Measurements from ENCODE around the gene PCBD2.
"Not testable (repeated sequence)": the region's sequence is repeated elsewhere in the genome, so short reads cannot be mapped to it uniquely, and the experiment has no call there.

Gene PCBD2

DNA sequence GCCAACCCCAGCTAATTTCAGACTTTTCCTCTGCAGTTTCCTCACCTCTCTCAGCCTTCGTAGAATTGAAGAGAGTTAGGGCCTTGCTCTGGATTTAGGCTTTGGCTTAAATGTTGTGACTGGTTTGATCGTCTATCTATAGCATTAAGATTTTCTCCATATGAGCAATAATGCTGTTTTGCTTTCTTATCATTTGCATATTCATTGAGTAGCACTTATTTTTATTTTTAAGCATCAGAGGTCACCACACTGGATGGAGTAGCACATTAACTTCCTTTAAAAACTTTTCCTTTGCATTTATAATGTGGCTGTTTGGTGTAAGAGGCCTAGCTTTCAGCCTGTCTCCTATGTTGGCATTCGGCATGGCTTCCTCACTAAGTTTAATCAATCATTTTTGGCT lies 12.6 kb upstream of the PCBD2 start:
- no peak overlapping the region for H3K27ac ChIP-seq
- TF ChIP-seq ZFX (IDR thresholded peaks at IDR 0.05), result no peak
- TF ChIP-seq, protein P1, sequence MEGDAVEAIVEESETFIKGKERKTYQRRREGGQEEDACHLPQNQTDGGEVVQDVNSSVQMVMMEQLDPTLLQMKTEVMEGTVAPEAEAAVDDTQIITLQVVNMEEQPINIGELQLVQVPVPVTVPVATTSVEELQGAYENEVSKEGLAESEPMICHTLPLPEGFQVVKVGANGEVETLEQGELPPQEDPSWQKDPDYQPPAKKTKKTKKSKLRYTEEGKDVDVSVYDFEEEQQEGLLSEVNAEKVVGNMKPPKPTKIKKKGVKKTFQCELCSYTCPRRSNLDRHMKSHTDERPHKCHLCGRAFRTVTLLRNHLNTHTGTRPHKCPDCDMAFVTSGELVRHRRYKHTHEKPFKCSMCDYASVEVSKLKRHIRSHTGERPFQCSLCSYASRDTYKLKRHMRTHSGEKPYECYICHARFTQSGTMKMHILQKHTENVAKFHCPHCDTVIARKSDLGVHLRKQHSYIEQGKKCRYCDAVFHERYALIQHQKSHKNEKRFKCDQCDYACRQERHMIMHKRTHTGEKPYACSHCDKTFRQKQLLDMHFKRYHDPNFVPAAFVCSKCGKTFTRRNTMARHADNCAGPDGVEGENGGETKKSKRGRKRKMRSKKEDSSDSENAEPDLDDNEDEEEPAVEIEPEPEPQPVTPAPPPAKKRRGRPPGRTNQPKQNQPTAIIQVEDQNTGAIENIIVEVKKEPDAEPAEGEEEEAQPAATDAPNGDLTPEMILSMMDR (conservative IDR thresholded peaks at IDR 0.05), result no peak

GRCh38 chr5:134892926-134893325 lies 12.0 kb upstream of the PCBD2 start:
- no peak for TF ChIP-seq ZFX (IDR thresholded peaks at IDR 0.05)
- TF ChIP-seq, protein P1 (conservative IDR thresholded peaks at IDR 0.05), result no peak

GRCh38 chr5:134893748-134894505 lies 11.0 kb upstream of the PCBD2 start:
- no peak overlapping the region for H3K27ac ChIP-seq
- TF ChIP-seq, protein P1 (conservative IDR thresholded peaks at IDR 0.05), result no peak
- no peak for TF ChIP-seq ZFX (IDR thresholded peaks at IDR 0.05)

More at GRCh38 chr5:134892926-134893325, 12.0 kb upstream of the PCBD2 start:
- no peak overlapping the region for H3K27ac ChIP-seq

DNA sequence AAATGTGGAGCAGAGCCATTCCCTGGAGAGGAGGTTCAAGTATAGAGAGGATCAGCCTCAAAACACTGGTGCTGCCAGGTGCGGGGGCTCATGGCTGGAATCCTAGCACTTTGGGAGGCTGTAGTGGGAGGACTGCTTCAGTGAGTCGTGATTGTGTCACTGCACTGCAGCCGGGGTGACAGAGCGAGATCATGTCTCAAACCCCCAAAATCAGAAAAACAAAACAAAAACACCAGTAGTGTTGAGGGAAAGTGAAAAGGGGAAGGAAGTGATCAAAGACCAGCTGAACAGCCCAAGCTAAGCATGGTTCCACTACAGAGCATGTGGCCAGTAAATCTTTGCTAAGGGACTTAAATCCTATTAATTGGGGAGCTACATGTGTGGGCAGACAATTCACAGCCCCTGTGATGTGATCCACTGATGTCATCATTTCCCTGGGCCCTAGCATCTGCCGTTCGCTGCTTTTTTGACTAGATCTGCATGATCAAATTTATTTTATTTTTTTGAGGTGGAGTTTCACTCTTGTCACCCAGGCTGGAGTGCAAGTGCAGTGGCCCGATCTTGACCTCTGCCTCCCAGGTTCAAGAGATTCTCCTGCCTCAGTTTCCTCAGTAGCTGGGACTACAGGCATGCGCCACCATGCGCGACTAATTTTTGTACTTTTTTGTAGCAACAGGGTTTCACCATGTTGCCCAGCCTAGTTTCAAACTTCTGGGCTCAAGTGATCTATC lies 2.7 kb upstream of the PCBD2 start:
- no peak overlapping the region for H3K27ac ChIP-seq
- TF ChIP-seq, protein P1 (conservative IDR thresholded peaks at IDR 0.05), result no peak
- no peak for TF ChIP-seq ZFX (IDR thresholded peaks at IDR 0.05)

GRCh38 chr5:134905246-134905996 lies 490 bp downstream of the PCBD2 start:
- peak; percentile 45 for TF ChIP-seq ZFX (IDR thresholded peaks at IDR 0.05)
- TF ChIP-seq, protein P1 (conservative IDR thresholded peaks at IDR 0.05), result peak; percentile 71
- H3K27ac ChIP-seq, result peak overlapping the region; percentile 97

- TF ChIP-seq, protein P1 (conservative IDR thresholded peaks at IDR 0.05), result no peak
- no peak for TF ChIP-seq ZFX (IDR thresholded peaks at IDR 0.05)
- peak overlapping the region; percentile 97; the same call in 1 of the 2 replicates for H3K27ac ChIP-seq
Measured at GRCh38 chr5:134906811-134907210, 1.9 kb downstream of the PCBD2 start.

- H3K27ac ChIP-seq, result not testable (repeated sequence)
Measured at GRCh38 chr5:134910752-134911151, 5.8 kb downstream of the PCBD2 start.
